A549 treated with AZD9567 at 1 μM for 4 hours (cell line): ENCODE measurements around the gene SPRING1. TPM values are rescaled to one million over a fixed set of nuclear protein-coding genes. Genes with fewer than 3 reads are reported as not detected.

Experiments used
- total RNA-seq: library from RNA; stranded (reverse); fragments of 200-300 nt; extraction: Qiagen RNA extraction; gene quantifications from 5 replicates; pipeline ENCODE4 v1.2.3, GENCODE V29; 2022; ENCODE audit not compliant: insufficient read depth

SPRING1 gene
- total RNA-seq: 13.1 to 28.0 TPM (median 25.7 TPM) in 5 replicates

GRCh38 chr12:116737774-116738657, at the start of gene SPRING1, which contains the start of gene RNFT2:
Gene SPRING1, minus strand, starts transcription at chr12:116738069. Its CDS starts 169 bp downstream, at chr12:116737900.
Gene RNFT2, plus strand, starts transcription at chr12:116738315. Its CDS starts 2,183 bp downstream, at chr12:116740498.

Other genes with a start within 250 kb of the SPRING1 start
- gene MAP1LC3B2, start 178.7 kb downstream of the SPRING1 start, total RNA-seq: 1.2 to 2.6 TPM (median 1.9 TPM) in 4 of 5 replicates, not detected in the other
- gene RNFT2, start 246 bp upstream of the SPRING1 start, total RNA-seq: 2.2 to 9.4 TPM (median 2.4 TPM) in 5 replicates
- gene HRK, start 143.4 kb upstream of the SPRING1 start, total RNA-seq: 0.75 to 1.5 TPM (median 1.1 TPM) in 5 replicates
- gene FBXW8, start 172.9 kb upstream of the SPRING1 start, total RNA-seq: 4.2 to 7.3 TPM (median 7.2 TPM) in 5 replicates